Kidney (tissue), 14 donors: ENCODE measurements around the gene TBC1D1. TPM values are rescaled to one million over a fixed set of nuclear protein-coding genes. Genes with fewer than 3 reads are reported as not detected.

Source experiments
- DNase-seq, 5 donors: peaks; one replicate each; pipeline ENCODE4 v3.0.0-alpha.2; 2013 to 2020
- FAIRE-seq: peaks from 2 replicates; lab custom pipeline; 2012; peaks lifted over from hg19 to GRCh38; lab: Jason Lieb, UNC
- H3K27ac ChIP-seq, 2 donors: one replicate each; pipeline ENCODE4 v1.7.0; 2013; ENCODE audit warnings: low read depth in 2 of 2, low read length in 2 of 2, inconsistent platforms in 1 of 2
- H3K27me3 ChIP-seq: one replicate; pipeline ENCODE4 v1.7.1; 2013; ENCODE audit warnings: low read length, inconsistent platforms; ENCODE audit not compliant: control insufficient read depth, insufficient read depth
- H3K36me3 ChIP-seq, 3 donors: one replicate each; pipeline versions ENCODE4 v1.7.0 to v1.7.1; 2013; ENCODE audit warnings: low read length in 3 of 3, control low read depth in 1 of 3, inconsistent platforms in 1 of 3; ENCODE audit not compliant: insufficient read depth in 3 of 3, control insufficient read depth in 2 of 3
- H3K4me1 ChIP-seq, 3 donors: one replicate each; pipeline versions ENCODE4 v1.7.0 to v1.7.1; 2013; ENCODE audit warnings: low read length in 3 of 3, inconsistent platforms in 1 of 3, low read depth in 1 of 3; ENCODE audit not compliant: control insufficient read depth in 2 of 3, insufficient read depth in 2 of 3
- H3K4me3 ChIP-seq, 3 donors: one replicate each; pipeline versions ENCODE4 v1.7.0 to v1.8.1; 2013; ENCODE audit warnings: low read length in 3 of 3, control low read depth in 1 of 3, inconsistent platforms in 1 of 3
- H3K9ac ChIP-seq, 3 donors: one replicate each; pipeline versions ENCODE4 v1.7.0 to v1.7.1; 2013; ENCODE audit warnings: low read length in 3 of 3, control low read depth in 1 of 3, inconsistent platforms in 1 of 3
- H3K9me3 ChIP-seq, 3 donors: one replicate each; pipeline versions ENCODE4 v1.7.0 to v1.7.1; 2013; ENCODE audit warnings: low read length in 3 of 3, control low read depth in 1 of 3, inconsistent platforms in 1 of 3; ENCODE audit not compliant: control insufficient read depth in 2 of 3, insufficient read depth in 1 of 3
- intact Hi-C: fragments of 100-400 bp; cut with DNase I; formaldehyde crosslinking; loops from one replicate; pipeline ENCODE4 v1.11.1; 2022
- polyA plus RNA-seq: library from polyadenylated mRNA; stranded (reverse); fragments of 350-450 nt; fragmentation: Illumina TruSeq; extraction: RNeasy Lipid Tissue Mini Kit (QIAGEN cat#74804); gene quantifications from one replicate; pipeline ENCODE4 v1.2.3, GENCODE V29; 2014; ENCODE audit warnings: low read depth, low replicate concordance; ENCODE audit not compliant: insufficient read depth
- total RNA-seq: library from RNA; stranded (reverse); fragmentation: NEBNext Ultra II Directional; extraction: Animal tissue kit (Norgen Biotek cat#: 25700); gene quantifications from one replicate; pipeline ENCODE4 v1.2.1, GENCODE V29; 2021
- TF ChIP-seq, protein P1 (sequence below): IDR thresholded peaks from 3 replicates; pipeline ENCODE4 v1.5.1; 2012; ENCODE audit warnings: mild to moderate bottlenecking, moderate library complexity, borderline replicate concordance; ENCODE audit not compliant: insufficient read depth; ENCODE audit errors: extremely low read depth
- donor health status: control.
- donor health status: control.
- donor health status: control.
- donor health status: control.
- donor health status: control.
- donor health status: DM: yes; HTN: yes; CAD: no.
- donor health status: Normal renal cell carcinoma (clear cell type).

The TBC1D1 gene
- total and polyA plus RNA-seq, 2 donors from 2014 or later = 170 to 182 TPM

DNA sequence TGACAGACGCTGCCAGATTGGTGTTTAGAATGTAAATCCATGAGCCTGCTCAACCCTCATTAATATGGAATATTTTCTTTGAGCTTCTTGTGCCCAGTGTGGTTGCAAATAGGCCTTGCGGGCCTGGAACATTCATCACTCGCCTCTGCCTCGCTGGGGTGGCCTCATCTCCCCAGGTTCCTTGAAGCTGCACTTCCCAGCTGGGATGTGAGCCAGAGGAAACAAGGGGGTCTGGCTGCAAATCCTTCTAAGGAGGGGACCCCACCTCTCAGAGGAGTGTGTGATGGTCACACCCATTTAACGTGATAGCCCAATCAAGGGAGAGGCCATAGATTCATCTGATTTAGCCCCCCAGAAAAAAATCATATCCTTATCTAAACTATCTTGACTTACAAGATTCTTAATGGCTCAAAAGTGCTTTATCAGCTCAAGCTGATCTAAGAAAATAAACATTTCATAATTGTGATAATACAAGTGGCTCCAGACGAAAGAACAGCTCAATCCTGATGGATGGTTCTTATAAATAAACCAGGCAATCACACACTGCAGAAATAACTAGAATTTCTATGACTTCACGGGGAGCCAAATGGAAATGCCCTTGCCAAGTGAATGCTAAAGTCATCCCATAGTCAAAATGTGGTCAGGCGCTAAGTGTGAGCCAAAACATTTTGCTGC, 259.2 kb downstream of the TBC1D1 start:
- no peak for FAIRE-seq
- Histone ChIP-seq H3K27me3 (no peaks in the 10 kb centered on the region), H3K4me1 (peaks cover 0 to 5% (median 3%) of the 10 kb centered on the region in 3 donors), H3K9ac (no peak overlapping the region), H3K36me3 (no peaks in the 10 kb centered on the region), H3K4me3 (no peak overlapping the region), H3K9me3 (no peaks in the 10 kb centered on the region), H3K27ac (no peak overlapping the region)
- TF ChIP-seq, protein P1, sequence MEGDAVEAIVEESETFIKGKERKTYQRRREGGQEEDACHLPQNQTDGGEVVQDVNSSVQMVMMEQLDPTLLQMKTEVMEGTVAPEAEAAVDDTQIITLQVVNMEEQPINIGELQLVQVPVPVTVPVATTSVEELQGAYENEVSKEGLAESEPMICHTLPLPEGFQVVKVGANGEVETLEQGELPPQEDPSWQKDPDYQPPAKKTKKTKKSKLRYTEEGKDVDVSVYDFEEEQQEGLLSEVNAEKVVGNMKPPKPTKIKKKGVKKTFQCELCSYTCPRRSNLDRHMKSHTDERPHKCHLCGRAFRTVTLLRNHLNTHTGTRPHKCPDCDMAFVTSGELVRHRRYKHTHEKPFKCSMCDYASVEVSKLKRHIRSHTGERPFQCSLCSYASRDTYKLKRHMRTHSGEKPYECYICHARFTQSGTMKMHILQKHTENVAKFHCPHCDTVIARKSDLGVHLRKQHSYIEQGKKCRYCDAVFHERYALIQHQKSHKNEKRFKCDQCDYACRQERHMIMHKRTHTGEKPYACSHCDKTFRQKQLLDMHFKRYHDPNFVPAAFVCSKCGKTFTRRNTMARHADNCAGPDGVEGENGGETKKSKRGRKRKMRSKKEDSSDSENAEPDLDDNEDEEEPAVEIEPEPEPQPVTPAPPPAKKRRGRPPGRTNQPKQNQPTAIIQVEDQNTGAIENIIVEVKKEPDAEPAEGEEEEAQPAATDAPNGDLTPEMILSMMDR = no peak
- DNase-seq = no peak
- intact Hi-C loops = no loop called here

DNA sequence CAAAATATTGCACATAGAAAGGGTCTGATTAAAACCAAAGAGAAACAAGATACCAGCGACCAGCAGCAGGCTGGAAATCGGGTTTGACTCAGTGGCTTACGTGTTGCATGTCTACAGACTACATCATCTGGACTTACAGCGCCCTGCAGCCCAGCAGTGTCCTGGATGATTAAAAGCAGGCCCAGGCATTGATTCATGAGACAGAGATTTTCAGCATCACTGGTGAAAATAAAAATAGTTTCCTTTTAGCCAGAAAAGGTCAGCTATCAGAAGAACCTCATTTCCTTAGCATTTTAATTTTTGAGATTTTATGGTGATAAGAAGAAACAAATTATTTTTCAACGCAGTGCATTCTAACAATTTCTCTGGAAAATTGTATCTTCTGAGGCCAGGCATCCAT, 259.9 kb downstream of the TBC1D1 start:
- TF ChIP-seq, protein P1 = no peak
- intact Hi-C loops = no loop called here
- H3K9me3 ChIP-seq = no peaks in the 10 kb centered on the region
- H3K9ac ChIP-seq = no peak overlapping the region
- DNase-seq = no peak
- H3K36me3 ChIP-seq = no peaks in the 10 kb centered on the region
- no peak overlapping the region for H3K27ac ChIP-seq
- H3K27me3 ChIP-seq = no peaks in the 10 kb centered on the region
- H3K4me3 ChIP-seq = no peak overlapping the region
- H3K4me1 ChIP-seq = peaks cover 0 to 5% (median 3%) of the 10 kb centered on the region in 3 donors
- no peak for FAIRE-seq

DNA sequence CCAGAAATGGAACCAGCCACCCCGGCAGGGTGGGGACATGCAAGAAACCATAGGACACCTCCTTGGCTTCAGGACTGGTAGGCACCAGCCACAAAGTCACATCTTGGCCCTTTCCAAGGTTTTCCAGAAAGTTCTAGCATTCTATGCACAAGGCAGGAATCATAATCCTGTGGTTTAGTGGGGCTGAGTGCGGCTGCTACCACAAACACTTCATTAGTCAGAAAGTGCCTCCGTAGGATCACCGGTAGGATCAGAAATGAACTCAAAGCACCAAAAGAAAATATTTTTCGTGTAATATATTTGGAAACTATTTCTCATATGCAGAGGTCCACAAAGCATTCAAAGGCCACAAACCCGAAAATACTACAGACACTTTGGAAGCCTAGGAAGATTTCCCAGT, 261.0 kb downstream of the TBC1D1 start:
- Histone ChIP-seq H3K9me3 (no peaks in the 10 kb centered on the region), H3K36me3 (no peaks in the 10 kb centered on the region), H3K27ac (no peak overlapping the region), H3K4me1 (peaks cover 0 to 5% (median 3%) of the 10 kb centered on the region in 3 donors), H3K27me3 (no peaks in the 10 kb centered on the region), H3K4me3 (no peak overlapping the region), H3K9ac (no peak overlapping the region)
- TF ChIP-seq, protein P1 = no peak
- FAIRE-seq (no peak), DNase-seq (no peak)
- intact Hi-C loops = no loop called here
